B cell (primary cell): Measurements from ENCODE around the gene NDUFA5. TPM values are rescaled to one million over a fixed set of nuclear protein-coding genes. Genes with fewer than 3 reads are reported as not detected.

Source experiments
- ATAC-seq: fragments of 200-7000 bp; cut with Tn5 transposase; one replicate; pipeline ENCODE4 v1.10.0; 2021; ENCODE audit warnings: low read depth, mild to moderate bottlenecking, moderate number of reproducible peaks, moderate library complexity
- CTCF ChIA-PET: fragments of 350-600 bp; sonication (Branson Sonifier 250); formaldehyde crosslinking; loops from one replicate; lab custom pipeline; 2021; ENCODE audit warnings: antibody characterized with exemption, inconsistent platforms; lab: Charles Lee
- POLR2A ChIA-PET: fragments of 350-600 bp; sonication (Branson Sonifier 250); formaldehyde crosslinking; loops from one replicate; lab custom pipeline; 2021; ENCODE audit warnings: antibody characterized with exemption; lab: Charles Lee
- DNase-seq: peaks from one replicate; pipeline ENCODE4 v3.0.0; 2013
- H2AFZ ChIP-seq: 2 replicates; pipeline ENCODE4 v1.6.1; 2012; ENCODE audit warnings: mild to moderate bottlenecking, low read depth, low read length; ENCODE audit not compliant: insufficient read depth, poor library complexity, severe bottlenecking
- H3K27ac ChIP-seq, 2 donors: 1 replicate in 1 of 2; 2 replicates in 1 of 2; pipeline ENCODE4 v1.5.1; 2012 to 2013; ENCODE audit warnings: low read length in 2 of 2, mild to moderate bottlenecking in 2 of 2, moderate library complexity in 1 of 2
- H3K27me3 ChIP-seq, 4 experiments: fragments of 200-600 bp in 1 of 4; sonication (generic) in 1 of 4; replicated peaks in 1 of 4; 1 replicate in 2 of 4; 2 replicates in 2 of 4; pipeline versions ENCODE4 v1.6.1 to v1.7.0; 2013 to 2016; ENCODE audit warnings: low read length in 3 of 4, mild to moderate bottlenecking in 2 of 4, mixed read lengths in 1 of 4, moderate library complexity in 1 of 4; ENCODE audit not compliant: insufficient read depth in 4 of 4, control insufficient read depth in 3 of 4; ENCODE audit errors: control extremely low read depth in 1 of 4
- H3K36me3 ChIP-seq, 2 experiments: replicated peaks in 1 of 2; 1 replicate in 1 of 2; 2 replicates in 1 of 2; pipeline versions ENCODE4 v1.6.1 to v1.7.1; 2013; ENCODE audit warnings: low read length in 1 of 2; ENCODE audit not compliant: insufficient read depth in 2 of 2, control insufficient read depth in 1 of 2; ENCODE audit errors: control extremely low read depth in 1 of 2, extremely low read depth in 1 of 2
- H3K4me1 ChIP-seq, 2 donors: fragments of 200-600 bp in 1 of 2; sonication (generic) in 1 of 2; 1 replicate in 1 of 2; 2 replicates in 1 of 2; pipeline versions ENCODE4 v1.5.1 to v1.6.1; 2013 to 2017; ENCODE audit warnings: low read length in 2 of 2; ENCODE audit not compliant: control insufficient read depth in 2 of 2, insufficient read depth in 2 of 2
- H3K4me2 ChIP-seq: replicated peaks from 2 replicates; pipeline ENCODE3; 2012; ENCODE audit warnings: mild to moderate bottlenecking, low read depth, low read length; ENCODE audit not compliant: poor library complexity, severe bottlenecking
- H3K4me3 ChIP-seq, 5 experiments: fragments of 200-600 bp in 1 of 5; sonication (generic) in 1 of 5; 1 replicate in 3 of 5; 2 replicates in 2 of 5; pipeline versions ENCODE4 v1.5.1 to v1.7.0; 2011 to 2016; ENCODE audit warnings: low read length in 4 of 5, mild to moderate bottlenecking in 4 of 5, low read depth in 2 of 5, control low read depth in 1 of 5, moderate library complexity in 1 of 5; ENCODE audit not compliant: insufficient read depth in 1 of 5; ENCODE audit errors: control extremely low read depth in 1 of 5, extremely low read depth in 1 of 5
- H3K79me2 ChIP-seq: fragments of 200-600 bp; sonication (generic); one replicate; pipeline ENCODE4 v1.6.0; 2016; ENCODE audit warnings: low read length; ENCODE audit not compliant: control insufficient read depth, insufficient read depth
- H3K9ac ChIP-seq: fragments of 200-600 bp; sonication (generic); 2 replicates; pipeline ENCODE4 v1.6.1; 2017; ENCODE audit warnings: mild to moderate bottlenecking, low read length, moderate library complexity
- H3K9me3 ChIP-seq, 3 donors: one replicate each; pipeline versions ENCODE4 v1.6.1 to v1.7.1; 2013; ENCODE audit warnings: low read length in 2 of 3; ENCODE audit not compliant: control insufficient read depth in 2 of 3, insufficient read depth in 1 of 3; ENCODE audit errors: control extremely low read depth in 1 of 3
- H4K20me1 ChIP-seq: 2 replicates; pipeline ENCODE4 v1.6.0; 2012; ENCODE audit warnings: mild to moderate bottlenecking, low read length; ENCODE audit not compliant: insufficient read depth, control insufficient read depth, poor library complexity, severe bottlenecking
- H3K27ac Mint-ChIP-seq: one replicate; pipeline ENCODE4 v1.8.0; 2021; ENCODE audit warnings: mixed read lengths
- H3K27me3 Mint-ChIP-seq: one replicate; pipeline ENCODE4 v1.8.0; 2021; ENCODE audit warnings: mixed read lengths
- H3K4me1 Mint-ChIP-seq: one replicate; pipeline ENCODE4 v1.8.0; 2021; ENCODE audit warnings: mixed read lengths
- H3K4me3 Mint-ChIP-seq: one replicate; pipeline ENCODE4 v1.8.0; 2021; ENCODE audit warnings: mixed read lengths
- H3K9me3 Mint-ChIP-seq: one replicate; pipeline ENCODE4 v1.8.0; 2022; ENCODE audit warnings: mixed read lengths; ENCODE audit not compliant: insufficient read depth
- CTCF ChIP-seq: fragments of 200-600 bp; IDR thresholded peaks from one replicate; pipeline ENCODE4 v1.8.0; 2022; ENCODE audit warnings: antibody characterized with exemption, mild to moderate bottlenecking
- EZH2 ChIP-seq: IDR thresholded peaks from 2 replicates; pipeline ENCODE4 v1.6.1; 2012; ENCODE audit warnings: borderline replicate concordance, low read depth, mild to moderate bottlenecking, moderate library complexity, low read length; ENCODE audit not compliant: insufficient read depth, poor library complexity, severe bottlenecking
- WGBS: methylation state at CpG from one replicate; pipeline ENCODE4 v1.1.5; 2013; ENCODE audit warnings: missing lambda C conversion rate; ENCODE audit not compliant: insufficient coverage; 5-methylcytosine and 5-hydroxymethylcytosine counted together
- intact Hi-C: fragments of 100-400 bp; cut with micrococcal nuclease; formaldehyde crosslinking; loops from one replicate; pipeline ENCODE4 v1.10.0; 2022
- polyA plus RNA-seq: library from polyadenylated mRNA; depleted of rRNA; stranded (reverse); fragments of >200 nt; gene quantifications from 2 replicates; pipeline ENCODE4 v1.2.3, GENCODE V29; 2012
- total RNA-seq, 2 donors: library from RNA; stranded (reverse); fragments of 120-200 nt in 1 of 2; gene quantifications; 1 replicate in 1 of 2; 2 replicates in 1 of 2; pipeline versions ENCODE4 v1.2.3 to v1.2.4, GENCODE V29; 2013 to 2022

NDUFA5 gene
- total and polyA plus RNA-seq, 2 donors (not counting 1 experiment from before 2014, with no cell fraction given) = 8.1 to 50.7 TPM

- no CpG with 5 or more reads among the region's 2 CpGs for WGBS
- CTCF ChIA-PET = no interaction called here
- ATAC-seq = no peak
Measured at GRCh38 chr7:123599766-123600165, 42.1 kb upstream of the NDUFA5 start.

GRCh38 chr7:123598657-123599056 lies 41.0 kb upstream of the NDUFA5 start:
- no peak overlapping the region for H3K9ac ChIP-seq
- no peak overlapping the region for H3K27ac Mint-ChIP-seq
- H3K4me1 ChIP-seq = no peaks in the 10 kb centered on the region
- no peaks in the 10 kb centered on the region for H4K20me1 ChIP-seq
- no peaks in the 10 kb centered on the region for H3K36me3 ChIP-seq
- H3K4me3 Mint-ChIP-seq = no peak overlapping the region
- H3K27me3 ChIP-seq = peaks cover 0 to 3% (median 0%) of the 10 kb centered on the region in 4 experiments
- H3K4me1 Mint-ChIP-seq = no peaks in the 10 kb centered on the region
- ChIA-PET CTCF (no interaction called here), POLR2A (no interaction called here)
- DNase-seq (no peak), ATAC-seq (no peak)
- H2AFZ ChIP-seq = no peak overlapping the region
- WGBS = 83% methylated on average over 1 of the region's 3 CpGs
- no peak overlapping the region for H3K27ac ChIP-seq
- H3K4me2 ChIP-seq = no peak overlapping the region
- no peaks in the 10 kb centered on the region for H3K9me3 ChIP-seq
- no peaks in the 10 kb centered on the region for H3K9me3 Mint-ChIP-seq
- no peaks in the 10 kb centered on the region for H3K79me2 ChIP-seq
- intact Hi-C loops = no loop called here
- TF ChIP-seq CTCF = no peak
- no peak for TF ChIP-seq EZH2
- H3K4me3 ChIP-seq = no peak overlapping the region
- H3K27me3 Mint-ChIP-seq = peaks cover 30% of the 10 kb centered on the region

More at GRCh38 chr7:123599766-123600165, 42.1 kb upstream of the NDUFA5 start:
- intact Hi-C loops = no loop called here
- Mint-ChIP-seq H3K27ac (no peak overlapping the region), H3K4me1 (no peaks in the 10 kb centered on the region), H3K9me3 (no peaks in the 10 kb centered on the region), H3K4me3 (no peak overlapping the region), H3K27me3 (peaks cover 34% of the 10 kb centered on the region)
- peaks cover 0 to 3% (median 0%) of the 10 kb centered on the region in 4 experiments for H3K27me3 ChIP-seq
- POLR2A ChIA-PET = no interaction called here
- no peak for TF ChIP-seq EZH2
- TF ChIP-seq CTCF = no peak
- no peaks in the 10 kb centered on the region for H3K4me1 ChIP-seq
- H3K36me3 ChIP-seq = no peaks in the 10 kb centered on the region
- H3K27ac ChIP-seq = no peak overlapping the region
- H3K9me3 ChIP-seq = no peaks in the 10 kb centered on the region
- DNase-seq = no peak
- no peaks in the 10 kb centered on the region for H3K79me2 ChIP-seq
- H3K4me3 ChIP-seq = no peak overlapping the region
- no peak overlapping the region for H3K4me2 ChIP-seq
- no peak overlapping the region for H2AFZ ChIP-seq
- no peaks in the 10 kb centered on the region for H4K20me1 ChIP-seq
- no peak overlapping the region for H3K9ac ChIP-seq
